HCT116 (cell line): ENCODE measurements around the gene VSX2. TPM values are rescaled to one million over a fixed set of nuclear protein-coding genes. Genes with fewer than 3 reads are reported as not detected.

Experiments used
- ATAC-seq: fragments of 200-7000 bp; cut with Tn5 transposase; 2 replicates; pipeline ENCODE4 v1.9.1; 2020; ENCODE audit warnings: mild to moderate bottlenecking, moderate library complexity
- BruUV-seq: library from RNA; stranded (reverse); fragments of 400-500 nt; replicated peaks from 2 replicates; lab custom pipeline; 2021; lab: Mats Ljungman, UMichigan
- CTCF ChIA-PET: fragments of 300-600 bp; sonication (Branson Sonifier 250); formaldehyde crosslinking; loops from one replicate; lab custom pipeline; 2021; ENCODE audit warnings: antibody characterized with exemption; lab: Charles Lee
- POLR2A ChIA-PET: fragments of 300-600, 350-600 bp; sonication (Branson Sonifier 250); formaldehyde crosslinking; loops from one replicate; lab custom pipeline; 2021; ENCODE audit warnings: antibody characterized with exemption; lab: Charles Lee
- RAD21 ChIA-PET, 2 experiments: fragments of 300-600 bp; sonication (Branson Sonifier 250); formaldehyde crosslinking; loops; one replicate each; lab custom pipeline; 2023; ENCODE audit warnings: low total read pairs in 2 of 2; ENCODE audit not compliant: uncharacterized antibody in 2 of 2, unreplicated experiment in 2 of 2, low non-redundant PET in 1 of 2; lab: Charles Lee
- DNase-seq: peaks from one replicate; pipeline ENCODE4 v3.0.0-alpha.2; 2010; ENCODE audit warnings: low read depth, low spot score
- H2AFZ ChIP-seq: fragments of 200-600 bp; shearing (Covaris generic), sonication (generic); 2 replicates; pipeline ENCODE4 v1.6.1; 2017; ENCODE audit warnings: low read depth, mixed run types, mixed read lengths, antibody characterized with exemption, low read length; ENCODE audit not compliant: poor library complexity, severe bottlenecking
- H3K27ac ChIP-seq: 2 replicates; pipeline ENCODE4 v1.5.1; 2012; ENCODE audit warnings: low read depth, low read length
- H3K27me3 ChIP-seq: fragments of 200-600 bp; sonication (generic); 2 replicates; pipeline ENCODE4 v1.6.1; 2016; ENCODE audit warnings: mixed run types, low read length, mixed read lengths; ENCODE audit not compliant: insufficient read depth
- H3K36me3 ChIP-seq, 2 experiments: fragments of 200-500 bp in 1 of 2; fragments of 200-600 bp in 1 of 2; sonication (Bioruptor generic) in 1 of 2; sonication (generic) in 1 of 2; 2 replicates each; pipeline versions ENCODE4 v1.5.1 to v1.6.1; 2014 to 2016; ENCODE audit warnings: low read length in 2 of 2, inconsistent platforms in 1 of 2, mixed read lengths in 1 of 2, mixed run types in 1 of 2; ENCODE audit not compliant: insufficient read depth in 2 of 2, control insufficient read depth in 1 of 2
- H3K4me1 ChIP-seq, 2 experiments: fragments of 200-600 bp in 1 of 2; sonication (generic) in 1 of 2; 2 replicates each; pipeline versions ENCODE4 v1.5.1 to v1.6.1; 2012 to 2017; ENCODE audit warnings: low read length in 2 of 2, inconsistent platforms in 1 of 2, mild to moderate bottlenecking in 1 of 2, mixed read lengths in 1 of 2, mixed run types in 1 of 2, moderate library complexity in 1 of 2; ENCODE audit not compliant: insufficient read depth in 2 of 2, control insufficient read depth in 1 of 2
- H3K4me2 ChIP-seq: fragments of 200-600 bp; sonication (generic); 2 replicates; pipeline ENCODE4 v1.6.1; 2017; ENCODE audit warnings: mixed run types, low read length, mixed read lengths
- H3K4me3 ChIP-seq, 2 experiments: fragments of 200-600 bp in 1 of 2; sonication (generic) in 1 of 2; replicated peaks in 1 of 2; 2 replicates each; pipeline ENCODE4 v1.5.1; 2011 to 2016; ENCODE audit warnings: low read length in 2 of 2, control low read depth in 1 of 2, low read depth in 1 of 2, mild to moderate bottlenecking in 1 of 2, mixed read lengths in 1 of 2, mixed run types in 1 of 2
- H3K79me2 ChIP-seq: fragments of 200-600 bp; sonication (generic); 2 replicates; pipeline ENCODE4 v1.6.1; 2017; ENCODE audit warnings: mild to moderate bottlenecking, mixed run types, low read length, moderate library complexity, mixed read lengths; ENCODE audit not compliant: insufficient read depth
- H3K9ac ChIP-seq: fragments of 200-600 bp; sonication (generic); 2 replicates; pipeline ENCODE4 v1.6.1; 2016; ENCODE audit warnings: low read length, mixed read lengths
- H3K9me2 ChIP-seq: fragments of 200-600 bp; sonication (generic), shearing (Covaris generic); 2 replicates; pipeline ENCODE4 v1.6.1; 2017; ENCODE audit warnings: mixed run types, mild to moderate bottlenecking, moderate library complexity; ENCODE audit not compliant: insufficient read depth
- H3K9me3 ChIP-seq, 2 experiments: fragments of 200-500 bp in 1 of 2; fragments of 200-600 bp in 1 of 2; sonication (Bioruptor generic) in 1 of 2; sonication (generic) in 1 of 2; 2 replicates each; pipeline ENCODE4 v1.6.1; 2014 to 2017; ENCODE audit warnings: low read length in 2 of 2, mixed read lengths in 2 of 2, inconsistent platforms in 1 of 2, low read depth in 1 of 2, mild to moderate bottlenecking in 1 of 2, mixed run types in 1 of 2, moderate library complexity in 1 of 2; ENCODE audit not compliant: control insufficient read depth in 1 of 2, insufficient read depth in 1 of 2
- H4K20me1 ChIP-seq: fragments of 200-600 bp; sonication (generic), shearing (Covaris generic); 2 replicates; pipeline ENCODE4 v1.6.1; 2017; ENCODE audit warnings: mixed run types, mild to moderate bottlenecking, moderate library complexity; ENCODE audit not compliant: insufficient read depth
- CEBPB ChIP-seq: IDR thresholded peaks from 2 replicates; pipeline ENCODE4 v1.6.1; 2012; ENCODE audit warnings: low read depth
- EGR1 ChIP-seq: IDR thresholded peaks from 2 replicates; pipeline ENCODE4 v1.6.1; 2012; ENCODE audit warnings: low read depth
- ELF1 ChIP-seq: IDR thresholded peaks from 2 replicates; pipeline ENCODE4 v1.6.1; 2012; ENCODE audit warnings: low read depth, borderline replicate concordance
- EZH2 ChIP-seq: fragments of 200-600 bp; sonication (generic); IDR thresholded peaks from 2 replicates; pipeline ENCODE4 v1.6.1; 2017; ENCODE audit warnings: antibody characterized with exemption, mixed run types
- EZH2phosphoT487 ChIP-seq: fragments of 200-600 bp; IDR thresholded peaks from 2 replicates; pipeline ENCODE4 v1.6.1; 2018; ENCODE audit warnings: antibody characterized with exemption, borderline replicate concordance
- FOSL1 ChIP-seq: IDR thresholded peaks from 2 replicates; pipeline ENCODE4 v1.6.1; 2012; ENCODE audit warnings: low read depth
- JUND ChIP-seq: IDR thresholded peaks from 2 replicates; pipeline ENCODE4 v1.6.1; 2012
- POLR2AphosphoS5 ChIP-seq: IDR thresholded peaks from 2 replicates; pipeline ENCODE4 v1.6.1; 2011; ENCODE audit warnings: mild to moderate bottlenecking, low read depth, low read length, moderate library complexity
- RAD21 ChIP-seq: IDR thresholded peaks from 2 replicates; pipeline ENCODE4 v1.6.1; 2012; ENCODE audit warnings: low read depth, mild to moderate bottlenecking
- SIN3A ChIP-seq: IDR thresholded peaks from 2 replicates; pipeline ENCODE4 v1.6.1; 2012; ENCODE audit warnings: low read depth
- SP1 ChIP-seq: IDR thresholded peaks from 2 replicates; pipeline ENCODE4 v1.6.1; 2012; ENCODE audit warnings: low read depth
- TCF7L2 ChIP-seq: IDR thresholded peaks from 2 replicates; pipeline ENCODE4 v1.7.0; 2011; ENCODE audit warnings: borderline replicate concordance, inconsistent platforms; ENCODE audit not compliant: insufficient read depth, insufficient read length; ENCODE audit errors: extremely low read depth
- ZFX ChIP-seq: fragments of 450-650 bp; IDR thresholded peaks from 2 replicates; pipeline ENCODE4 v1.6.1; 2017
- ZNF274 ChIP-seq: fragments of 200-500 bp; sonication (Bioruptor generic); IDR thresholded peaks from 2 replicates; pipeline ENCODE4 v1.6.1; 2014; ENCODE audit warnings: mild to moderate bottlenecking, low read depth, low read length, inconsistent platforms
- intact Hi-C: fragments of 100-400 bp; cut with micrococcal nuclease; formaldehyde crosslinking; loops from 2 replicates; pipeline ENCODE4 v1.10.0; 2022
- total RNA-seq: library from RNA; stranded (reverse); gene quantifications from one replicate; pipeline ENCODE4 v1.2.1, GENCODE V29; 2021; ENCODE audit not compliant: unreplicated experiment
- TF ChIP-seq, protein P1 (sequence below), 3 experiments: fragments of 200-600 bp in 1 of 3; sonication (generic) in 1 of 3; IDR thresholded peaks in 2 of 3; conservative IDR thresholded peaks in 1 of 3; 2 replicates each; pipeline ENCODE4 v1.5.1; 2012 to 2017; ENCODE audit warnings: low read depth in 2 of 3, low read length in 2 of 3, antibody characterized with exemption in 1 of 3, borderline replicate concordance in 1 of 3, control low read depth in 1 of 3, mild to moderate bottlenecking in 1 of 3, mixed read lengths in 1 of 3, mixed run types in 1 of 3, moderate library complexity in 1 of 3; ENCODE audit not compliant: insufficient read depth in 1 of 3
- TF ChIP-seq, protein P2 (sequence below): IDR thresholded peaks from 2 replicates; pipeline ENCODE4 v1.6.1; 2011; ENCODE audit warnings: mild to moderate bottlenecking, low read length, moderate library complexity; ENCODE audit not compliant: insufficient replicate concordance; ENCODE audit errors: extremely low read depth
- TF ChIP-seq, protein P3 (sequence below): IDR thresholded peaks from 2 replicates; pipeline ENCODE4 v1.6.1; 2012
- TF ChIP-seq, protein P4 (sequence below): IDR thresholded peaks from 2 replicates; pipeline ENCODE4 v1.6.1; 2012; ENCODE audit warnings: low read depth

The VSX2 gene
- total RNA-seq, 1 experiment from 2014 or later = not detected

DNA sequence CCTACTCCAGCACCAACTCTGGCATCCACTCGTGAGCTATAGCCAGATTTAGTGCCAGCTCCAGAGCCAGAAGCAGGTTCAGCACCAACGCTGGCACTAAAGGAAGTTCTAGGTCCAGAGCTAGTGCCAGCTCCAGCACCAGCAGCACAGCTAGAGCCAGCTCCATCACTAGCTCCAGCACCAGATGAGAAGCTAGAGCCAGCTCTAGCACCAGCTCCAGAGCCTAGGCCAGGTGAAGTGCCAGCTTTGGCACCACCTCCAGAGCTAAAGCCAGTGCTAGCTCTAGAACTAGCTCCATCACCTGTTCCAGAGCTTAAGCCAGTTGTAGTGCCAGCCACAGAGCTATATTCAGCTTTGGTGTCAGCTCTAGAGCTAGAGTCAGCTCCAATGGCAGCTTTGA, 38.8 kb downstream of the VSX2 start:
- BruUV-seq = no TSS peak
- TF ChIP-seq SP1 (no peak), EZH2phosphoT487 (no peak), ZFX (no peak), POLR2AphosphoS5 (no peak), JUND (no peak), TCF7L2 (no peak), SIN3A (no peak), EGR1 (no peak), ZNF274 (no peak), CEBPB (no peak), FOSL1 (no peak), RAD21 (no peak), ELF1 (no peak), EZH2 (no peak)
- TF ChIP-seq, protein P1, sequence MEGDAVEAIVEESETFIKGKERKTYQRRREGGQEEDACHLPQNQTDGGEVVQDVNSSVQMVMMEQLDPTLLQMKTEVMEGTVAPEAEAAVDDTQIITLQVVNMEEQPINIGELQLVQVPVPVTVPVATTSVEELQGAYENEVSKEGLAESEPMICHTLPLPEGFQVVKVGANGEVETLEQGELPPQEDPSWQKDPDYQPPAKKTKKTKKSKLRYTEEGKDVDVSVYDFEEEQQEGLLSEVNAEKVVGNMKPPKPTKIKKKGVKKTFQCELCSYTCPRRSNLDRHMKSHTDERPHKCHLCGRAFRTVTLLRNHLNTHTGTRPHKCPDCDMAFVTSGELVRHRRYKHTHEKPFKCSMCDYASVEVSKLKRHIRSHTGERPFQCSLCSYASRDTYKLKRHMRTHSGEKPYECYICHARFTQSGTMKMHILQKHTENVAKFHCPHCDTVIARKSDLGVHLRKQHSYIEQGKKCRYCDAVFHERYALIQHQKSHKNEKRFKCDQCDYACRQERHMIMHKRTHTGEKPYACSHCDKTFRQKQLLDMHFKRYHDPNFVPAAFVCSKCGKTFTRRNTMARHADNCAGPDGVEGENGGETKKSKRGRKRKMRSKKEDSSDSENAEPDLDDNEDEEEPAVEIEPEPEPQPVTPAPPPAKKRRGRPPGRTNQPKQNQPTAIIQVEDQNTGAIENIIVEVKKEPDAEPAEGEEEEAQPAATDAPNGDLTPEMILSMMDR (IDR thresholded peaks at IDR 0.05 in 2 of 3, conservative IDR thresholded peaks at IDR 0.05 in 1 of 3; ENCODE audit: borderline replicate concordance in 1 of 3, insufficient read depth in 1 of 3, low read depth in 2 of 3, low read length in 2 of 3) = no peak
- TF ChIP-seq, protein P2, sequence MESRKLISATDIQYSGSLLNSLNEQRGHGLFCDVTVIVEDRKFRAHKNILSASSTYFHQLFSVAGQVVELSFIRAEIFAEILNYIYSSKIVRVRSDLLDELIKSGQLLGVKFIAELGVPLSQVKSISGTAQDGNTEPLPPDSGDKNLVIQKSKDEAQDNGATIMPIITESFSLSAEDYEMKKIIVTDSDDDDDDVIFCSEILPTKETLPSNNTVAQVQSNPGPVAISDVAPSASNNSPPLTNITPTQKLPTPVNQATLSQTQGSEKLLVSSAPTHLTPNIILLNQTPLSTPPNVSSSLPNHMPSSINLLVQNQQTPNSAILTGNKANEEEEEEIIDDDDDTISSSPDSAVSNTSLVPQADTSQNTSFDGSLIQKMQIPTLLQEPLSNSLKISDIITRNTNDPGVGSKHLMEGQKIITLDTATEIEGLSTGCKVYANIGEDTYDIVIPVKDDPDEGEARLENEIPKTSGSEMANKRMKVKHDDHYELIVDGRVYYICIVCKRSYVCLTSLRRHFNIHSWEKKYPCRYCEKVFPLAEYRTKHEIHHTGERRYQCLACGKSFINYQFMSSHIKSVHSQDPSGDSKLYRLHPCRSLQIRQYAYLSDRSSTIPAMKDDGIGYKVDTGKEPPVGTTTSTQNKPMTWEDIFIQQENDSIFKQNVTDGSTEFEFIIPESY = no peak
- TF ChIP-seq, protein P3, sequence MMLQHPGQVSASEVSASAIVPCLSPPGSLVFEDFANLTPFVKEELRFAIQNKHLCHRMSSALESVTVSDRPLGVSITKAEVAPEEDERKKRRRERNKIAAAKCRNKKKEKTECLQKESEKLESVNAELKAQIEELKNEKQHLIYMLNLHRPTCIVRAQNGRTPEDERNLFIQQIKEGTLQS = no peak
- TF ChIP-seq, protein P4, sequence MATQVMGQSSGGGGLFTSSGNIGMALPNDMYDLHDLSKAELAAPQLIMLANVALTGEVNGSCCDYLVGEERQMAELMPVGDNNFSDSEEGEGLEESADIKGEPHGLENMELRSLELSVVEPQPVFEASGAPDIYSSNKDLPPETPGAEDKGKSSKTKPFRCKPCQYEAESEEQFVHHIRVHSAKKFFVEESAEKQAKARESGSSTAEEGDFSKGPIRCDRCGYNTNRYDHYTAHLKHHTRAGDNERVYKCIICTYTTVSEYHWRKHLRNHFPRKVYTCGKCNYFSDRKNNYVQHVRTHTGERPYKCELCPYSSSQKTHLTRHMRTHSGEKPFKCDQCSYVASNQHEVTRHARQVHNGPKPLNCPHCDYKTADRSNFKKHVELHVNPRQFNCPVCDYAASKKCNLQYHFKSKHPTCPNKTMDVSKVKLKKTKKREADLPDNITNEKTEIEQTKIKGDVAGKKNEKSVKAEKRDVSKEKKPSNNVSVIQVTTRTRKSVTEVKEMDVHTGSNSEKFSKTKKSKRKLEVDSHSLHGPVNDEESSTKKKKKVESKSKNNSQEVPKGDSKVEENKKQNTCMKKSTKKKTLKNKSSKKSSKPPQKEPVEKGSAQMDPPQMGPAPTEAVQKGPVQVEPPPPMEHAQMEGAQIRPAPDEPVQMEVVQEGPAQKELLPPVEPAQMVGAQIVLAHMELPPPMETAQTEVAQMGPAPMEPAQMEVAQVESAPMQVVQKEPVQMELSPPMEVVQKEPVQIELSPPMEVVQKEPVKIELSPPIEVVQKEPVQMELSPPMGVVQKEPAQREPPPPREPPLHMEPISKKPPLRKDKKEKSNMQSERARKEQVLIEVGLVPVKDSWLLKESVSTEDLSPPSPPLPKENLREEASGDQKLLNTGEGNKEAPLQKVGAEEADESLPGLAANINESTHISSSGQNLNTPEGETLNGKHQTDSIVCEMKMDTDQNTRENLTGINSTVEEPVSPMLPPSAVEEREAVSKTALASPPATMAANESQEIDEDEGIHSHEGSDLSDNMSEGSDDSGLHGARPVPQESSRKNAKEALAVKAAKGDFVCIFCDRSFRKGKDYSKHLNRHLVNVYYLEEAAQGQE = no peak
- Histone ChIP-seq H4K20me1 (no peaks in the 10 kb centered on the region), H3K9me2 (no peaks in the 10 kb centered on the region), H3K4me3 (no peak overlapping the region), H3K27ac (no peak overlapping the region), H3K79me2 (no peaks in the 10 kb centered on the region), H3K4me2 (no peak overlapping the region), H3K9me3 (peaks cover 0 to 4% of the 10 kb centered on the region in 2 experiments; a peak in 1 of 4 replicates), H3K36me3 (no peaks in the 10 kb centered on the region), H2AFZ (no peak overlapping the region), H3K27me3 (no peaks in the 10 kb centered on the region), H3K9ac (no peak overlapping the region), H3K4me1 (peaks cover 18 to 23% of the 10 kb centered on the region in 2 experiments; a peak in 3 of 4 replicates)
- CTCF ChIA-PET = interaction anchor here (1.0 to 1.2 kb wide), 3 partner anchors 16 to 216 kb away, joined by 3 to 8 read pairs (median 3); partner anchors contain the start of genes ABCD4 and ISCA2
- RAD21 ChIA-PET = no interaction called here
- ATAC-seq (no peak), DNase-seq (no peak)
- intact Hi-C loops = no loop called here
- POLR2A ChIA-PET = no interaction called here
